GM06990 (cell line): ENCODE measurements around the gene CLCA1.

Experiments
- DNase-seq: peaks from one replicate; pipeline ENCODE4 v3.0.0-alpha.2; 2011; ENCODE audit not compliant: insufficient read length; ENCODE audit errors: extremely low read depth
- H3K27me3 ChIP-seq: replicated peaks from 2 replicates; pipeline ENCODE4 v1.6.0; 2011; ENCODE audit warnings: low read length; ENCODE audit not compliant: control insufficient read depth, insufficient read depth
- H3K36me3 ChIP-seq: 2 replicates; pipeline ENCODE4 v1.5.1; 2011; ENCODE audit warnings: low read length; ENCODE audit not compliant: control insufficient read depth, insufficient read depth
- H3K4me3 ChIP-seq: replicated peaks from 2 replicates; pipeline ENCODE4 v1.5.1; 2011; ENCODE audit warnings: low read depth, mild to moderate bottlenecking, control low read depth, low read length
- TF ChIP-seq, protein P1 (sequence below): IDR thresholded peaks from 2 replicates; pipeline ENCODE4 v1.5.1; 2011; ENCODE audit warnings: low read length, control low read depth, mild to moderate bottlenecking, inconsistent platforms; ENCODE audit not compliant: insufficient read depth, poor library complexity, severe bottlenecking

The CLCA1 gene

DNA sequence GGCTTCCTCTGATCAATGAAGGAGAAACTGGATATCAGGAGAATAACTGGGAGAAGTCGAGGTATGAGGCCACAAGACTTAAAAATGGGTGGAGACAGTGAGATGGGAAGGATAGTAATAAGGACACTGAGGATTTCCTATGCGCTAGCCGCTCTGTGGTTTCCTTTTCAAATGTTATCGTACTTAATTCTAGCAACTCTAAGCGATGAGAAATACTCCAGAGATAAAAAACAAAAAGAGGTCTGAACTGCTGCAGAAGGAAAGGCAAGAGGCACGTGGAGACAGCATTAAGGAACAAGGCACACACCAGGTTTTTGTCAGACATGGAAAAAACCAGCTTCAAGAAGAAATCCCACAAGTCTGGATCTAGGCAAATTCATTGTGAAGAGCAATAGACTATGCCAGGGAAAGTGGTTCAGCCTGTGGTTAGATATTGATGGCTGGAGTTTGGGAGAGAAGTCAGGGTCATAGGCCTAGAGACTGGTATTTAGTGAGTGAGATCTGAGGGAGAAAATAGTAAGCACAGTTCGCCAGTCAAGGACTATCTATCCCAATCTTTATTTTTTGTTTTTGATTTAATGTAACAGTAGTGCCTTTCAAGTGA lies 39.5 kb upstream of the CLCA1 start:
- no peak overlapping the region for H3K4me3 ChIP-seq
- H3K27me3 ChIP-seq = no peaks in the 10 kb centered on the region; the same call in 1 of the 2 replicates
- TF ChIP-seq, protein P1, sequence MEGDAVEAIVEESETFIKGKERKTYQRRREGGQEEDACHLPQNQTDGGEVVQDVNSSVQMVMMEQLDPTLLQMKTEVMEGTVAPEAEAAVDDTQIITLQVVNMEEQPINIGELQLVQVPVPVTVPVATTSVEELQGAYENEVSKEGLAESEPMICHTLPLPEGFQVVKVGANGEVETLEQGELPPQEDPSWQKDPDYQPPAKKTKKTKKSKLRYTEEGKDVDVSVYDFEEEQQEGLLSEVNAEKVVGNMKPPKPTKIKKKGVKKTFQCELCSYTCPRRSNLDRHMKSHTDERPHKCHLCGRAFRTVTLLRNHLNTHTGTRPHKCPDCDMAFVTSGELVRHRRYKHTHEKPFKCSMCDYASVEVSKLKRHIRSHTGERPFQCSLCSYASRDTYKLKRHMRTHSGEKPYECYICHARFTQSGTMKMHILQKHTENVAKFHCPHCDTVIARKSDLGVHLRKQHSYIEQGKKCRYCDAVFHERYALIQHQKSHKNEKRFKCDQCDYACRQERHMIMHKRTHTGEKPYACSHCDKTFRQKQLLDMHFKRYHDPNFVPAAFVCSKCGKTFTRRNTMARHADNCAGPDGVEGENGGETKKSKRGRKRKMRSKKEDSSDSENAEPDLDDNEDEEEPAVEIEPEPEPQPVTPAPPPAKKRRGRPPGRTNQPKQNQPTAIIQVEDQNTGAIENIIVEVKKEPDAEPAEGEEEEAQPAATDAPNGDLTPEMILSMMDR = no peak
- DNase-seq = no peak
- no peaks in the 10 kb centered on the region for H3K36me3 ChIP-seq

- TF ChIP-seq, protein P1 = no peak
- H3K36me3 ChIP-seq = no peaks in the 10 kb centered on the region
- H3K4me3 ChIP-seq = no peak overlapping the region
- no peaks in the 10 kb centered on the region; the same call in 1 of the 2 replicates for H3K27me3 ChIP-seq
- no peak for DNase-seq
Observed at GRCh38 chr1:86429835-86430234, 38.9 kb upstream of the CLCA1 start.

GRCh38 chr1:86430376-86430775 lies 38.4 kb upstream of the CLCA1 start:
- Histone ChIP-seq H3K36me3 (no peaks in the 10 kb centered on the region), H3K4me3 (no peak overlapping the region), H3K27me3 (peaks cover 1% of the 10 kb centered on the region; the same call in 1 of the 2 replicates)
- TF ChIP-seq, protein P1 = no peak
- DNase-seq = no peak

- no peak for DNase-seq
- no peaks in the 10 kb centered on the region for H3K36me3 ChIP-seq
- peaks cover 1% of the 10 kb centered on the region; the same call in 1 of the 2 replicates for H3K27me3 ChIP-seq
- TF ChIP-seq, protein P1 = no peak
- H3K4me3 ChIP-seq = no peak overlapping the region
Observed at GRCh38 chr1:86434059-86434458, 34.7 kb upstream of the CLCA1 start.

DNA sequence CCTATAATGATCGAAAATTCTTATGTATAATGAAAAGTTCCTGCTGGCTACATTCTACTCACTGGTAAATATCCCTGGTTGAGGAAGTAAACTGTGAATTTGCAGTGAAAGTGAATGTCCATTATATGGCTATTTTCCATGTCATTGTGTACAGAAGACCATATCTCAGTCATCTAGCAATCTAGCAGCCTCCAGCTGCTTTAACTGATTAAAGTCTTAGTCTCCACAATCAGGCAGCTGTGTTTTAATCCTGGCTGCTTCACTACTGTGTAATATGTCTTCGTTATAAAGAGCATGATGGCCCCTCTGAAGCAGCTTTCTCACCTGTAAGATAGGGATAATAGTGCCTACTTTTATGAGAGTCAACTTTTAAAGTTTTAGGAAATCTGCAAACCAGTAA lies 33.4 kb upstream of the CLCA1 start:
- Histone ChIP-seq H3K27me3 (peaks cover 1% of the 10 kb centered on the region; the same call in 1 of the 2 replicates), H3K36me3 (no peaks in the 10 kb centered on the region), H3K4me3 (no peak overlapping the region)
- DNase-seq = no peak
- TF ChIP-seq, protein P1 = no peak

DNA sequence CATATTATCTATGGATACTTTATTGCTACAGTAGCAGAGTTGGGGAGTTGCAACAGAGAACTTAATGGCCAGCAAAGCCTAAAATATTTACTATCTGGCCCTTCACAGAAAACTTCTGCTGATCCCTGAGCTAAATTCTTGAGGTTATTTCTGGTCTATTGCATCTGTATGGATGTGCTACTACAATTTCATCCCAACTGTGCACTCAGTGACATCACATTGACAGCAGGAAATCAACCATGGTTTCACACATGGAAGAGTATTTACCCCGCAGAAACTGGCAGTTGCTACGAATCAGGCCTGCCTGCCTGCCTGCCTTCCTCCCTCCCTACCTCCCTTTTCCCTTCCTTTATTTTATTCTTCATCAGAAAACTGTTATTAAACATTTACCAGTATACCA lies 32.7 kb upstream of the CLCA1 start:
- Histone ChIP-seq H3K4me3 (no peak overlapping the region), H3K36me3 (no peaks in the 10 kb centered on the region), H3K27me3 (peaks cover 1% of the 10 kb centered on the region; the same call in 1 of the 2 replicates)
- DNase-seq = no peak
- TF ChIP-seq, protein P1 = no peak
